Lower lobe of right lung (tissue), 2 donors: ENCODE data around the gene C17orf78. TPM values are rescaled to one million over a fixed set of nuclear protein-coding genes. Genes with fewer than 3 reads are reported as not detected.

Experiments used
- ATAC-seq, 2 donors: fragments of 200-7000 bp; cut with Tn5 transposase; one replicate each; pipeline ENCODE4 v1.9.1; 2020 to 2022; ENCODE audit warnings: mild to moderate bottlenecking in 2 of 2, moderate library complexity in 2 of 2
- DNase-seq: peaks from one replicate; pipeline ENCODE4 v3.0.0-alpha.2; 2020
- H3K27ac ChIP-seq: fragments of 200-600 bp; one replicate; pipeline ENCODE4 v1.8.0; 2022
- H3K27me3 ChIP-seq: fragments of 200-600 bp; one replicate; pipeline ENCODE4 v1.8.0; 2022; ENCODE audit warnings: low read depth
- H3K36me3 ChIP-seq: fragments of 200-600 bp; one replicate; pipeline ENCODE4 v1.8.0; 2022; ENCODE audit warnings: mild to moderate bottlenecking
- H3K4me1 ChIP-seq: fragments of 200-600 bp; one replicate; pipeline ENCODE4 v1.8.0; 2022
- H3K4me3 ChIP-seq: fragments of 200-600 bp; one replicate; pipeline ENCODE4 v1.8.0; 2022; ENCODE audit warnings: mild to moderate bottlenecking
- H3K9me3 ChIP-seq: fragments of 200-600 bp; one replicate; pipeline ENCODE4 v1.8.0; 2022
- CTCF ChIP-seq: fragments of 200-600 bp; IDR thresholded peaks from one replicate; pipeline ENCODE4 v1.8.0; 2022; ENCODE audit warnings: antibody characterized with exemption, mild to moderate bottlenecking
- intact Hi-C: fragments of 100-400 bp; cut with DNase I; formaldehyde crosslinking; loops from one replicate; pipeline ENCODE4 v1.11.0; 2022
- total RNA-seq: library from RNA; stranded (reverse); fragmentation: NEBNext Ultra II Directional; extraction: Animal tissue kit (Norgen Biotek cat#: 25700); gene quantifications from one replicate; pipeline ENCODE4 v1.2.1, GENCODE V29; 2021
- donor health status: DM: no; HTN: yes; CAD: no; lungs with severe emphysema.

The C17orf78 gene
- total RNA-seq, 1 donor from 2014 or later, result not detected

GRCh38 chr17:37373530-37374159, 2.1 kb upstream of the C17orf78 start:
- intact Hi-C loops, result no loop called here
- peak; percentile 93 for ATAC-seq
- Histone ChIP-seq H3K27ac (no peak overlapping the region), H3K4me3 (no peak overlapping the region), H3K9me3 (no peaks in the 10 kb centered on the region), H3K36me3 (no peaks in the 10 kb centered on the region), H3K27me3 (no peaks in the 10 kb centered on the region), H3K4me1 (no peaks in the 10 kb centered on the region)
- TF ChIP-seq CTCF, result peak; percentile 91
- DNase-seq, result no peak

GRCh38 chr17:37382056-37382455, 6.3 kb downstream of the C17orf78 start:
- ATAC-seq (no peak), DNase-seq (no peak)
- intact Hi-C loops, result no loop called here
- Histone ChIP-seq H3K27ac (no peak overlapping the region), H3K9me3 (no peaks in the 10 kb centered on the region), H3K4me3 (no peak overlapping the region), H3K27me3 (no peaks in the 10 kb centered on the region), H3K4me1 (no peaks in the 10 kb centered on the region), H3K36me3 (no peaks in the 10 kb centered on the region)
- no peak for TF ChIP-seq CTCF

GRCh38 chr17:37384560-37385149, 8.9 kb downstream of the C17orf78 start:
- Histone ChIP-seq H3K36me3 (no peaks in the 10 kb centered on the region), H3K27me3 (no peaks in the 10 kb centered on the region), H3K4me3 (no peak overlapping the region), H3K9me3 (no peaks in the 10 kb centered on the region), H3K4me1 (no peaks in the 10 kb centered on the region), H3K27ac (no peak overlapping the region)
- no peak for TF ChIP-seq CTCF
- DNase-seq (no peak), ATAC-seq (no peak)
- intact Hi-C loops, result no loop called here

GRCh38 chr17:37385474-37385990, 9.7 kb downstream of the C17orf78 start:
- H3K4me1 ChIP-seq, result no peaks in the 10 kb centered on the region
- DNase-seq (no peak), ATAC-seq (no peak)
- H3K9me3 ChIP-seq, result no peaks in the 10 kb centered on the region
- H3K27me3 ChIP-seq, result no peaks in the 10 kb centered on the region
- no peaks in the 10 kb centered on the region for H3K36me3 ChIP-seq
- H3K27ac ChIP-seq, result no peak overlapping the region
- intact Hi-C loops, result no loop called here
- no peak overlapping the region for H3K4me3 ChIP-seq
- TF ChIP-seq CTCF, result no peak

- no peaks in the 10 kb centered on the region for H3K27me3 ChIP-seq
- TF ChIP-seq CTCF, result no peak
- H3K4me3 ChIP-seq, result no peak overlapping the region
- no peaks in the 10 kb centered on the region for H3K4me1 ChIP-seq
- intact Hi-C loops, result no loop called here
- DNase-seq (no peak), ATAC-seq (no peak)
- no peaks in the 10 kb centered on the region for H3K36me3 ChIP-seq
- no peak overlapping the region for H3K27ac ChIP-seq
- no peaks in the 10 kb centered on the region for H3K9me3 ChIP-seq
These were observed 10.7 kb downstream of the C17orf78 start for GRCh38 chr17:37386462-37386861.
